ENCODE data around the gene URB1. TPM values are rescaled to one million over a fixed set of nuclear protein-coding genes. Genes with fewer than 3 reads are reported as not detected.
"Not testable (repeated sequence)": the region's sequence is repeated elsewhere in the genome, so short reads cannot be mapped to it uniquely, and the experiment has no call there.

Gene URB1
- total RNA-seq, 6 donors from 2014 or later = 9.3 to 23.0 (median 14.1) TPM

DNA sequence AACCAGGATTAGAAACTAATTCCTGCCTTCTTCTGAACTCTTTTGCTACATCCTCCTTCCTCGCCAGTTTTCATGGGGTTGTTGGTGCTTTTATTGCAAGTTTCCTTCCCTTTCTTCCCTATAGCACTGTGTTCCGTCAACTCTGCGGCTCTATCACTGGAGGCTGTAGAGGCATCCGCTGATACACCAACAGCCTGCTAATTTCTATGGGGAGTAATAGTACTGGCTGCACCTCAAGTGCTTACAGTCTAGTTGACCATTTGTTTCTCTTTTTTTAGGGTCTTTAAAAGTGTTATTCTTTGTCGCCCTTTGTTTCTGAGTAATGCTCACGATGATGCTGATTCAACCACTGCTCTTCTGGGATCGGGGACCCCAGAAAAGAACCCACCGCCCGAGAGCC lies 114.7 kb downstream of the URB1 start:
- Histone ChIP-seq H3K4me3 (peak overlapping the region; percentile 82 to 94 (median 88)), H3K36me3 (peaks cover 0 to 8% (median 0%) of the 10 kb centered on the region in 4 donors), H3K27ac (peak overlapping the region in 1 of 4 donors; percentile 79), H3K27me3 (no peaks in the 10 kb centered on the region), H3K4me1 (peaks cover 15 to 22% (median 16%) of the 10 kb centered on the region in 4 donors), H3K9me3 (no peaks in the 10 kb centered on the region)
- WGBS, 2 donors = 3 to 4% methylated on average over 9 of the region's 9 CpGs
- TF ChIP-seq POLR2AphosphoS5 (IDR thresholded peaks at IDR 0.05) (no peak), POLR2A (IDR thresholded peaks at IDR 0.05) (no peak), EP300 (IDR thresholded peaks at IDR 0.05) (no peak)
- TF ChIP-seq, protein P1, sequence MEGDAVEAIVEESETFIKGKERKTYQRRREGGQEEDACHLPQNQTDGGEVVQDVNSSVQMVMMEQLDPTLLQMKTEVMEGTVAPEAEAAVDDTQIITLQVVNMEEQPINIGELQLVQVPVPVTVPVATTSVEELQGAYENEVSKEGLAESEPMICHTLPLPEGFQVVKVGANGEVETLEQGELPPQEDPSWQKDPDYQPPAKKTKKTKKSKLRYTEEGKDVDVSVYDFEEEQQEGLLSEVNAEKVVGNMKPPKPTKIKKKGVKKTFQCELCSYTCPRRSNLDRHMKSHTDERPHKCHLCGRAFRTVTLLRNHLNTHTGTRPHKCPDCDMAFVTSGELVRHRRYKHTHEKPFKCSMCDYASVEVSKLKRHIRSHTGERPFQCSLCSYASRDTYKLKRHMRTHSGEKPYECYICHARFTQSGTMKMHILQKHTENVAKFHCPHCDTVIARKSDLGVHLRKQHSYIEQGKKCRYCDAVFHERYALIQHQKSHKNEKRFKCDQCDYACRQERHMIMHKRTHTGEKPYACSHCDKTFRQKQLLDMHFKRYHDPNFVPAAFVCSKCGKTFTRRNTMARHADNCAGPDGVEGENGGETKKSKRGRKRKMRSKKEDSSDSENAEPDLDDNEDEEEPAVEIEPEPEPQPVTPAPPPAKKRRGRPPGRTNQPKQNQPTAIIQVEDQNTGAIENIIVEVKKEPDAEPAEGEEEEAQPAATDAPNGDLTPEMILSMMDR (IDR thresholded peaks at IDR 0.05) = no peak
- DNase-seq (no peak), ATAC-seq (ENCODE audit: low FRiP score in 2 of 2) (no peak)

GRCh38 chr21:32276671-32277070 lies 116.1 kb downstream of the URB1 start:
- 85 to 92% methylated on average over 4 of the region's 4 CpGs for WGBS, 2 donors
- H3K36me3 ChIP-seq = peaks cover 0 to 16% (median 3%) of the 10 kb centered on the region in 4 donors
- no peak for ATAC-seq (ENCODE audit: low FRiP score in 2 of 2)
- H3K4me3 ChIP-seq = no peak overlapping the region
- H3K9me3 ChIP-seq = no peaks in the 10 kb centered on the region
- peaks cover 15 to 22% (median 16%) of the 10 kb centered on the region in 4 donors for H3K4me1 ChIP-seq
- H3K27me3 ChIP-seq = no peaks in the 10 kb centered on the region
- TF ChIP-seq POLR2AphosphoS5 (IDR thresholded peaks at IDR 0.05) (no peak), EP300 (IDR thresholded peaks at IDR 0.05) (no peak), POLR2A (IDR thresholded peaks at IDR 0.05) (no peak)
- TF ChIP-seq, protein P1 (IDR thresholded peaks at IDR 0.05) = no peak
- H3K27ac ChIP-seq = no peak overlapping the region
- no peak for DNase-seq

DNA sequence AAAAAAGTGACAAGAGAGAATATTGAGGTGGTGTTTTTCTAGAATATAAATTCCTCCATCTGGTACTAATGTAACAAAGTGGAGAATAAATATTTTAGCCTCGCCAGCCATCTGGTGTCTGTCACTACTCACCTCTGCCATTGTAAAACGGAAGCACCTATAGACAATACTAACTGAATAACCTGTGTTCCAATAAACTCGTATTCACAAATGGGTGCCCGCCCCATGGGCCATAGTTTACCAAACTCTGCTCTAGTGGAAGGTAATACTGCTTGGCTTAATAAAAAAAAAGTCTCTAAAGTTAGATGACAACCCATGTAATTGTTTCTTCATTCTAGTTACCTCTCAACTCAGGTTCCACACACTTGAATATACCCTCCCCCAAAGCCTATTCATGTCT lies 122.1 kb downstream of the URB1 start:
- WGBS, 2 donors = 87 to 92% methylated on average over 4 of the region's 4 CpGs
- ATAC-seq (ENCODE audit: low FRiP score in 2 of 2) = no peak
- H3K4me3 ChIP-seq = no peak overlapping the region
- H3K27me3 ChIP-seq = no peaks in the 10 kb centered on the region
- no peak for DNase-seq
- H3K36me3 ChIP-seq = peaks cover 0 to 54% (median 12%) of the 10 kb centered on the region in 4 donors
- no peaks in the 10 kb centered on the region for H3K9me3 ChIP-seq
- H3K4me1 ChIP-seq = no peaks in the 10 kb centered on the region
- TF ChIP-seq POLR2A (IDR thresholded peaks at IDR 0.05) = no peak
- TF ChIP-seq EP300 (IDR thresholded peaks at IDR 0.05) = no peak
- TF ChIP-seq, protein P1 (IDR thresholded peaks at IDR 0.05) = no peak
- TF ChIP-seq POLR2AphosphoS5 (IDR thresholded peaks at IDR 0.05) = no peak
- H3K27ac ChIP-seq = no peak overlapping the region

GRCh38 chr21:32265321-32265720 lies 127.5 kb downstream of the URB1 start:
- H3K4me3 ChIP-seq; H3K27ac ChIP-seq; H3K4me1 ChIP-seq; H3K9me3 ChIP-seq; H3K27me3 ChIP-seq; ATAC-seq (ENCODE audit: low FRiP score in 2 of 2): not testable (repeated sequence)
- peaks cover 0 to 37% (median 8%) of the 10 kb centered on the region in 4 donors for H3K36me3 ChIP-seq
- peak in 1 of 2 donors; percentile 71 for DNase-seq
- WGBS, 2 donors = 88% methylated on average over 11 of the region's 23 CpGs; no CpG with 5 or more reads in 1 of the 2 donors

GRCh38 chr21:32261929-32262328 lies 130.9 kb downstream of the URB1 start:
- Histone ChIP-seq H3K36me3 (peaks cover 0 to 6% (median 0%) of the 10 kb centered on the region in 4 donors), H3K27me3 (no peaks in the 10 kb centered on the region), H3K4me3 (no peak overlapping the region), H3K27ac (no peak overlapping the region), H3K4me1 (peaks cover 0 to 4% (median 1%) of the 10 kb centered on the region in 4 donors), H3K9me3 (no peaks in the 10 kb centered on the region)
- WGBS, 2 donors = 84 to 93% methylated on average over 5 of the region's 5 CpGs
- TF ChIP-seq EP300 (IDR thresholded peaks at IDR 0.05) (no peak), POLR2A (IDR thresholded peaks at IDR 0.05) (no peak), POLR2AphosphoS5 (IDR thresholded peaks at IDR 0.05) (no peak)
- TF ChIP-seq, protein P1 (IDR thresholded peaks at IDR 0.05) = no peak
- no peak for DNase-seq
- no peak for ATAC-seq (ENCODE audit: low FRiP score in 2 of 2)

Small RNA genes lying within 50 kb of the gene (small RNA-seq; reads per million reads assigned to genes)
- gene SNORA80A = 11.1 to 41.9 (median 20.6) reads per million in 4 donors

Other genes with a start within 250 kb of the URB1 start
- gene MIS18A, start 114.0 kb downstream of the URB1 start, total RNA-seq = 1 to 10 TPM in 5 of 6 donors, not detected in 1; 3.3 to 7.8 (median 5.4) TPM
- 1 to 10 TPM in 1 of 6 donors, under 1 TPM in 2, not detected in 3; 0.46 to 2.3 (median 0.54) TPM for gene MRAP, start 94.2 kb downstream of the URB1 start, total RNA-seq
- gene EVA1C, start 19.7 kb upstream of the URB1 start, total RNA-seq = 10 to 100 TPM; 40.2 to 75.6 (median 55.7) TPM
- 1 to 10 TPM in 3 of 6 donors, not detected in 3; 1.0 to 2.7 (median 1.1) TPM for gene TCP10L, start 192.5 kb upstream of the URB1 start, total RNA-seq
- gene CFAP298, start 219.4 kb upstream of the URB1 start, total RNA-seq = 10 to 100 TPM; 22.9 to 47.1 (median 30.4) TPM